Measurements from ENCODE around the gene CLEC18B. TPM values are rescaled to one million over a fixed set of nuclear protein-coding genes. Genes with fewer than 3 reads are reported as not detected.

CLEC18B gene
- total and polyA plus RNA-seq, 12 donors, result 0.57 to 10.9 (median 4.1) TPM; not detected in 2

- no peak for DNase-seq
- intact Hi-C loops (cut with DNase I), result no loop called here
- 81 to 93% (median 88%) methylated on average over 7 of the region's 7 CpGs for WGBS, 4 donors
- H3K36me3 ChIP-seq (replicated peaks in 1 of 2), result peaks cover 0 to 76% of the 10 kb centered on the region in 2 donors
- H3K4me1 ChIP-seq (replicated peaks in 1 of 2), result peaks cover under 1 to 2% of the 10 kb centered on the region in 2 donors
- no peak for TF ChIP-seq POLR2A (IDR thresholded peaks at IDR 0.05)
- TF ChIP-seq CTCF (IDR thresholded peaks at IDR 0.05), result no peak
- no peak overlapping the region for H3K27ac ChIP-seq
- H3K4me3 ChIP-seq, result no peak overlapping the region
- no peaks in the 10 kb centered on the region for H3K27me3 ChIP-seq
- H3K9me3 ChIP-seq (replicated peaks in 1 of 3), result no peaks in the 10 kb centered on the region
These were observed 33.9 kb upstream of the CLEC18B start for GRCh38 chr16:74455213-74455612.

- Histone ChIP-seq H3K36me3 (replicated peaks in 1 of 2) (peaks cover 0 to 52% of the 10 kb centered on the region in 2 donors), H3K9me3 (replicated peaks in 1 of 3) (no peaks in the 10 kb centered on the region), H3K27me3 (no peaks in the 10 kb centered on the region), H3K27ac (peak overlapping the region in 1 of 5 donors; percentile 13), H3K4me3 (no peak overlapping the region), H3K4me1 (replicated peaks in 1 of 2) (peaks cover 11 to 21% of the 10 kb centered on the region in 2 donors)
- intact Hi-C loops (cut with DNase I), result no loop called here
- no peak for DNase-seq
- WGBS, 4 donors, result 90 to 98% (median 91%) methylated on average over 8 to 14 of the region's 14 CpGs
- no peak for TF ChIP-seq CTCF (IDR thresholded peaks at IDR 0.05)
- TF ChIP-seq POLR2A (IDR thresholded peaks at IDR 0.05), result no peak
These were observed 30.9 kb upstream of the CLEC18B start for GRCh38 chr16:74451951-74452758.

GRCh38 chr16:74450967-74451760, 29.9 kb upstream of the CLEC18B start:
- WGBS, 4 donors, result 93 to 95% (median 94%) methylated on average over 20 of the region's 20 CpGs
- intact Hi-C loops (cut with DNase I), result no loop called here
- no peak overlapping the region for H3K4me3 ChIP-seq
- no peaks in the 10 kb centered on the region for H3K27me3 ChIP-seq
- H3K9me3 ChIP-seq (replicated peaks in 1 of 3), result no peaks in the 10 kb centered on the region
- H3K36me3 ChIP-seq (replicated peaks in 1 of 2), result peaks cover 0 to 42% of the 10 kb centered on the region in 2 donors
- DNase-seq, result no peak
- H3K27ac ChIP-seq, result no peak overlapping the region
- TF ChIP-seq CTCF (IDR thresholded peaks at IDR 0.05), result no peak
- no peak for TF ChIP-seq POLR2A (IDR thresholded peaks at IDR 0.05)
- H3K4me1 ChIP-seq (replicated peaks in 1 of 2), result peaks cover 11 to 21% of the 10 kb centered on the region in 2 donors

- 85 to 94% (median 90%) methylated on average over 3 of the region's 3 CpGs for WGBS, 4 donors
- H3K4me3 ChIP-seq, result no peak overlapping the region
- no peak for DNase-seq
- peaks cover 0 to 33% of the 10 kb centered on the region in 2 donors for H3K36me3 ChIP-seq (replicated peaks in 1 of 2)
- H3K27me3 ChIP-seq, result no peaks in the 10 kb centered on the region
- intact Hi-C loops (cut with DNase I), result no loop called here
- peak overlapping the region in 3 of 5 donors; percentile 33 to 88 (median 73) for H3K27ac ChIP-seq
- H3K9me3 ChIP-seq (replicated peaks in 1 of 3), result no peaks in the 10 kb centered on the region
- H3K4me1 ChIP-seq (replicated peaks in 1 of 2), result peaks cover 11 to 21% of the 10 kb centered on the region in 2 donors
- TF ChIP-seq POLR2A (IDR thresholded peaks at IDR 0.05) (no peak), CTCF (IDR thresholded peaks at IDR 0.05) (no peak)
These were observed 29.0 kb upstream of the CLEC18B start for GRCh38 chr16:74450236-74450635.
